SHP77 (cell line): ENCODE measurements around the gene SECISBP2.
"Not testable (repeated sequence)": the region's sequence is repeated elsewhere in the genome, so short reads cannot be mapped to it uniquely, and the experiment has no call there.

Experiments
- DNase-seq, 2 experiments: peaks; one replicate each; lab custom pipeline; 2025; lab: John Stamatoyannopoulos, UW

Gene SECISBP2

GRCh38 chr9:89366711-89367110 lies 48.4 kb downstream of the SECISBP2 start:
- no peak for DNase-seq

- no peak for DNase-seq
Observed at GRCh38 chr9:89367281-89367680, 49.0 kb downstream of the SECISBP2 start.

- DNase-seq, result no peak
Observed at GRCh38 chr9:89367726-89368437, 49.6 kb downstream of the SECISBP2 start.

- DNase-seq, result no peak
Observed at GRCh38 chr9:89368550-89368949, 50.2 kb downstream of the SECISBP2 start.

GRCh38 chr9:89368978-89369377 lies 50.7 kb downstream of the SECISBP2 start:
- DNase-seq, result no peak

GRCh38 chr9:89370593-89370992 lies 52.3 kb downstream of the SECISBP2 start:
- DNase-seq, result no peak

- DNase-seq, result not testable (repeated sequence)
Observed at GRCh38 chr9:89371791-89372190, 53.5 kb downstream of the SECISBP2 start.

- DNase-seq, result no peak
Observed at GRCh38 chr9:89372230-89372816, 54.0 kb downstream of the SECISBP2 start.

- no peak for DNase-seq
Observed at GRCh38 chr9:89372979-89373378, 54.7 kb downstream of the SECISBP2 start.

GRCh38 chr9:89374176-89374575 lies 55.9 kb downstream of the SECISBP2 start:
- DNase-seq, result no peak

GRCh38 chr9:89375191-89375760 lies 57.0 kb downstream of the SECISBP2 start:
- no peak for DNase-seq

- no peak for DNase-seq
Observed at GRCh38 chr9:89376286-89376685, 58.0 kb downstream of the SECISBP2 start.

- no peak for DNase-seq
Observed at GRCh38 chr9:89376741-89377351, 58.5 kb downstream of the SECISBP2 start.

- no peak for DNase-seq
Observed at GRCh38 chr9:89377411-89377810, 59.1 kb downstream of the SECISBP2 start.

GRCh38 chr9:89378541-89378940 lies 60.2 kb downstream of the SECISBP2 start:
- DNase-seq, result no peak

GRCh38 chr9:89379031-89379430 lies 60.7 kb downstream of the SECISBP2 start:
- DNase-seq, result no peak

GRCh38 chr9:89379508-89380115 lies 61.3 kb downstream of the SECISBP2 start:
- no peak for DNase-seq

- DNase-seq, result no peak
Observed at GRCh38 chr9:89380437-89381307, 62.4 kb downstream of the SECISBP2 start.

- no peak for DNase-seq
Observed at GRCh38 chr9:89381308-89381609, 63.0 kb downstream of the SECISBP2 start.

- DNase-seq, result no peak
Observed at GRCh38 chr9:89382026-89382986, 64.0 kb downstream of the SECISBP2 start.
